Parathyroid adenoma (tissue), 2 donors: ENCODE data around the gene HPX.

ENCODE experiments used
- H2AFZ ChIP-seq: fragments of 300-600 bp; sonication (generic); one replicate; pipeline ENCODE4 v1.7.0; 2017; ENCODE audit warnings: antibody characterized with exemption, mild to moderate bottlenecking
- H3K27ac ChIP-seq: fragments of 300-600 bp; sonication (generic); one replicate; pipeline ENCODE4 v1.7.0; 2017
- H3K27me3 ChIP-seq: fragments of 300-600 bp; sonication (generic); one replicate; pipeline ENCODE4 v1.7.0; 2017; ENCODE audit warnings: low read length; ENCODE audit not compliant: control insufficient read depth, insufficient read depth
- H3K36me3 ChIP-seq: fragments of 300-600 bp; sonication (generic); one replicate; pipeline ENCODE4 v1.7.0; 2017; ENCODE audit warnings: low read length; ENCODE audit not compliant: control insufficient read depth, insufficient read depth
- H3K4me1 ChIP-seq: fragments of 300-600 bp; sonication (generic); one replicate; pipeline ENCODE4 v1.7.0; 2017; ENCODE audit warnings: control low read depth
- H3K4me2 ChIP-seq: fragments of 300-600 bp; sonication (generic); one replicate; pipeline ENCODE4 v1.7.0; 2017; ENCODE audit warnings: low read length
- H3K4me3 ChIP-seq: fragments of 300-600 bp; sonication (generic); one replicate; pipeline ENCODE4 v1.7.0; 2017; ENCODE audit warnings: low read depth, low read length
- H3K79me2 ChIP-seq: fragments of 300-600 bp; sonication (generic); one replicate; pipeline ENCODE4 v1.7.0; 2017; ENCODE audit warnings: control low read depth
- H3K9ac ChIP-seq: fragments of 300-600 bp; sonication (generic); one replicate; pipeline ENCODE4 v1.7.0; 2017; ENCODE audit warnings: mild to moderate bottlenecking
- H3K9me3 ChIP-seq: fragments of 300-600 bp; sonication (generic); one replicate; pipeline ENCODE4 v1.7.0; 2017; ENCODE audit warnings: low read length; ENCODE audit not compliant: control insufficient read depth
- CTCF ChIP-seq: fragments of 300-600 bp; sonication (generic); IDR thresholded peaks from one replicate; pipeline ENCODE4 v1.7.0; 2017; ENCODE audit warnings: antibody characterized with exemption, mild to moderate bottlenecking
- donor health status: primary hyperparathyroidism.

The HPX gene

GRCh38 chr11:6415797-6416196, 25.0 kb downstream of the HPX start:
- peaks cover 6% of the 10 kb centered on the region for H3K79me2 ChIP-seq
- no peaks in the 10 kb centered on the region for H3K36me3 ChIP-seq
- no peak for TF ChIP-seq CTCF
- no peak overlapping the region for H3K4me2 ChIP-seq
- no peak overlapping the region for H3K4me3 ChIP-seq
- no peak overlapping the region for H3K9ac ChIP-seq
- no peak overlapping the region for H3K27ac ChIP-seq
- H3K27me3 ChIP-seq: no peaks in the 10 kb centered on the region
- no peak overlapping the region for H2AFZ ChIP-seq
- H3K9me3 ChIP-seq: no peaks in the 10 kb centered on the region
- H3K4me1 ChIP-seq: no peaks in the 10 kb centered on the region

- Histone ChIP-seq H3K27me3 (no peaks in the 10 kb centered on the region), H3K4me2 (no peak overlapping the region), H2AFZ (no peak overlapping the region), H3K9ac (no peak overlapping the region), H3K36me3 (no peaks in the 10 kb centered on the region), H3K27ac (no peak overlapping the region), H3K4me1 (no peaks in the 10 kb centered on the region), H3K9me3 (no peaks in the 10 kb centered on the region), H3K79me2 (peaks cover 5% of the 10 kb centered on the region), H3K4me3 (no peak overlapping the region)
- TF ChIP-seq CTCF: no peak
Measured at GRCh38 chr11:6414874-6415328, 25.9 kb downstream of the HPX start.

GRCh38 chr11:6413791-6414201, 27.0 kb downstream of the HPX start:
- Histone ChIP-seq H3K9me3 (no peaks in the 10 kb centered on the region), H2AFZ (no peak overlapping the region), H3K79me2 (no peaks in the 10 kb centered on the region), H3K27ac (no peak overlapping the region), H3K4me3 (no peak overlapping the region), H3K4me2 (no peak overlapping the region), H3K4me1 (no peaks in the 10 kb centered on the region), H3K36me3 (no peaks in the 10 kb centered on the region), H3K9ac (no peak overlapping the region), H3K27me3 (no peaks in the 10 kb centered on the region)
- TF ChIP-seq CTCF: no peak

GRCh38 chr11:6411594-6412031, 29.2 kb downstream of the HPX start:
- Histone ChIP-seq H3K9me3 (no peaks in the 10 kb centered on the region), H2AFZ (no peak overlapping the region), H3K79me2 (no peaks in the 10 kb centered on the region), H3K4me1 (no peaks in the 10 kb centered on the region), H3K36me3 (no peaks in the 10 kb centered on the region), H3K27me3 (no peaks in the 10 kb centered on the region), H3K4me2 (no peak overlapping the region), H3K9ac (no peak overlapping the region), H3K4me3 (no peak overlapping the region), H3K27ac (no peak overlapping the region)
- TF ChIP-seq CTCF: no peak

- no peak overlapping the region for H3K4me3 ChIP-seq
- H3K27ac ChIP-seq: no peak overlapping the region
- no peaks in the 10 kb centered on the region for H3K79me2 ChIP-seq
- no peak overlapping the region for H3K9ac ChIP-seq
- H3K4me2 ChIP-seq: no peak overlapping the region
- H2AFZ ChIP-seq: no peak overlapping the region
- no peaks in the 10 kb centered on the region for H3K9me3 ChIP-seq
- no peaks in the 10 kb centered on the region for H3K27me3 ChIP-seq
- H3K4me1 ChIP-seq: no peaks in the 10 kb centered on the region
- TF ChIP-seq CTCF: no peak
- no peaks in the 10 kb centered on the region for H3K36me3 ChIP-seq
Measured at GRCh38 chr11:6410695-6411430, 29.9 kb downstream of the HPX start.
